HCT116 (cell line): ENCODE results near the gene CPSF2. TPM values are rescaled to one million over a fixed set of nuclear protein-coding genes. Genes with fewer than 3 reads are reported as not detected.

Experiments
- ATAC-seq: fragments of 200-7000 bp; cut with Tn5 transposase; 2 replicates; pipeline ENCODE4 v1.9.1; 2020; ENCODE audit warnings: mild to moderate bottlenecking, moderate library complexity
- BruUV-seq: library from RNA; stranded (reverse); fragments of 400-500 nt; replicated peaks from 2 replicates; lab custom pipeline; 2021; lab: Mats Ljungman, UMichigan
- CTCF ChIA-PET: fragments of 300-600 bp; sonication (Branson Sonifier 250); formaldehyde crosslinking; loops from one replicate; lab custom pipeline; 2021; ENCODE audit warnings: antibody characterized with exemption; lab: Charles Lee
- POLR2A ChIA-PET: fragments of 300-600, 350-600 bp; sonication (Branson Sonifier 250); formaldehyde crosslinking; loops from one replicate; lab custom pipeline; 2021; ENCODE audit warnings: antibody characterized with exemption; lab: Charles Lee
- RAD21 ChIA-PET, 2 experiments: fragments of 300-600 bp; sonication (Branson Sonifier 250); formaldehyde crosslinking; loops; one replicate each; lab custom pipeline; 2023; ENCODE audit warnings: low total read pairs in 2 of 2; ENCODE audit not compliant: uncharacterized antibody in 2 of 2, unreplicated experiment in 2 of 2, low non-redundant PET in 1 of 2; lab: Charles Lee
- DNase-seq: peaks from one replicate; pipeline ENCODE4 v3.0.0-alpha.2; 2010; ENCODE audit warnings: low read depth, low spot score
- H2AFZ ChIP-seq: fragments of 200-600 bp; shearing (Covaris generic), sonication (generic); 2 replicates; pipeline ENCODE4 v1.6.1; 2017; ENCODE audit warnings: low read depth, mixed run types, mixed read lengths, antibody characterized with exemption, low read length; ENCODE audit not compliant: poor library complexity, severe bottlenecking
- H3K27ac ChIP-seq: 2 replicates; pipeline ENCODE4 v1.5.1; 2012; ENCODE audit warnings: low read depth, low read length
- H3K27me3 ChIP-seq: fragments of 200-600 bp; sonication (generic); 2 replicates; pipeline ENCODE4 v1.6.1; 2016; ENCODE audit warnings: mixed run types, low read length, mixed read lengths; ENCODE audit not compliant: insufficient read depth
- H3K36me3 ChIP-seq, 2 experiments: fragments of 200-500 bp in 1 of 2; fragments of 200-600 bp in 1 of 2; sonication (Bioruptor generic) in 1 of 2; sonication (generic) in 1 of 2; 2 replicates each; pipeline versions ENCODE4 v1.5.1 to v1.6.1; 2014 to 2016; ENCODE audit warnings: low read length in 2 of 2, inconsistent platforms in 1 of 2, mixed read lengths in 1 of 2, mixed run types in 1 of 2; ENCODE audit not compliant: insufficient read depth in 2 of 2, control insufficient read depth in 1 of 2
- H3K4me1 ChIP-seq, 2 experiments: fragments of 200-600 bp in 1 of 2; sonication (generic) in 1 of 2; 2 replicates each; pipeline versions ENCODE4 v1.5.1 to v1.6.1; 2012 to 2017; ENCODE audit warnings: low read length in 2 of 2, inconsistent platforms in 1 of 2, mild to moderate bottlenecking in 1 of 2, mixed read lengths in 1 of 2, mixed run types in 1 of 2, moderate library complexity in 1 of 2; ENCODE audit not compliant: insufficient read depth in 2 of 2, control insufficient read depth in 1 of 2
- H3K4me2 ChIP-seq: fragments of 200-600 bp; sonication (generic); 2 replicates; pipeline ENCODE4 v1.6.1; 2017; ENCODE audit warnings: mixed run types, low read length, mixed read lengths
- H3K4me3 ChIP-seq, 2 experiments: fragments of 200-600 bp in 1 of 2; sonication (generic) in 1 of 2; replicated peaks in 1 of 2; 2 replicates each; pipeline ENCODE4 v1.5.1; 2011 to 2016; ENCODE audit warnings: low read length in 2 of 2, control low read depth in 1 of 2, low read depth in 1 of 2, mild to moderate bottlenecking in 1 of 2, mixed read lengths in 1 of 2, mixed run types in 1 of 2
- H3K79me2 ChIP-seq: fragments of 200-600 bp; sonication (generic); 2 replicates; pipeline ENCODE4 v1.6.1; 2017; ENCODE audit warnings: mild to moderate bottlenecking, mixed run types, low read length, moderate library complexity, mixed read lengths; ENCODE audit not compliant: insufficient read depth
- H3K9ac ChIP-seq: fragments of 200-600 bp; sonication (generic); 2 replicates; pipeline ENCODE4 v1.6.1; 2016; ENCODE audit warnings: low read length, mixed read lengths
- H3K9me2 ChIP-seq: fragments of 200-600 bp; sonication (generic), shearing (Covaris generic); 2 replicates; pipeline ENCODE4 v1.6.1; 2017; ENCODE audit warnings: mixed run types, mild to moderate bottlenecking, moderate library complexity; ENCODE audit not compliant: insufficient read depth
- H3K9me3 ChIP-seq, 2 experiments: fragments of 200-500 bp in 1 of 2; fragments of 200-600 bp in 1 of 2; sonication (Bioruptor generic) in 1 of 2; sonication (generic) in 1 of 2; 2 replicates each; pipeline ENCODE4 v1.6.1; 2014 to 2017; ENCODE audit warnings: low read length in 2 of 2, mixed read lengths in 2 of 2, inconsistent platforms in 1 of 2, low read depth in 1 of 2, mild to moderate bottlenecking in 1 of 2, mixed run types in 1 of 2, moderate library complexity in 1 of 2; ENCODE audit not compliant: control insufficient read depth in 1 of 2, insufficient read depth in 1 of 2
- H4K20me1 ChIP-seq: fragments of 200-600 bp; sonication (generic), shearing (Covaris generic); 2 replicates; pipeline ENCODE4 v1.6.1; 2017; ENCODE audit warnings: mixed run types, mild to moderate bottlenecking, moderate library complexity; ENCODE audit not compliant: insufficient read depth
- ATF3 ChIP-seq: IDR thresholded peaks from 2 replicates; pipeline ENCODE4 v1.6.1; 2012
- CEBPB ChIP-seq: IDR thresholded peaks from 2 replicates; pipeline ENCODE4 v1.6.1; 2012; ENCODE audit warnings: low read depth
- EGR1 ChIP-seq: IDR thresholded peaks from 2 replicates; pipeline ENCODE4 v1.6.1; 2012; ENCODE audit warnings: low read depth
- ELF1 ChIP-seq: IDR thresholded peaks from 2 replicates; pipeline ENCODE4 v1.6.1; 2012; ENCODE audit warnings: low read depth, borderline replicate concordance
- EZH2 ChIP-seq: fragments of 200-600 bp; sonication (generic); IDR thresholded peaks from 2 replicates; pipeline ENCODE4 v1.6.1; 2017; ENCODE audit warnings: antibody characterized with exemption, mixed run types
- RAD21 ChIP-seq: IDR thresholded peaks from 2 replicates; pipeline ENCODE4 v1.6.1; 2012; ENCODE audit warnings: low read depth, mild to moderate bottlenecking
- SIN3A ChIP-seq: IDR thresholded peaks from 2 replicates; pipeline ENCODE4 v1.6.1; 2012; ENCODE audit warnings: low read depth
- SP1 ChIP-seq: IDR thresholded peaks from 2 replicates; pipeline ENCODE4 v1.6.1; 2012; ENCODE audit warnings: low read depth
- SRF ChIP-seq: IDR thresholded peaks from 2 replicates; pipeline ENCODE4 v1.6.1; 2012; ENCODE audit warnings: low read depth
- TCF7L2 ChIP-seq: IDR thresholded peaks from 2 replicates; pipeline ENCODE4 v1.7.0; 2011; ENCODE audit warnings: borderline replicate concordance, inconsistent platforms; ENCODE audit not compliant: insufficient read depth, insufficient read length; ENCODE audit errors: extremely low read depth
- YY1 ChIP-seq: IDR thresholded peaks from 2 replicates; pipeline ENCODE4 v1.6.1; 2011; ENCODE audit warnings: low read length, low read depth, moderate library complexity, mild to moderate bottlenecking; ENCODE audit not compliant: insufficient replicate concordance; ENCODE audit errors: extremely low read depth
- ZNF274 ChIP-seq: fragments of 200-500 bp; sonication (Bioruptor generic); IDR thresholded peaks from 2 replicates; pipeline ENCODE4 v1.6.1; 2014; ENCODE audit warnings: mild to moderate bottlenecking, low read depth, low read length, inconsistent platforms
- intact Hi-C: fragments of 100-400 bp; cut with micrococcal nuclease; formaldehyde crosslinking; loops from 2 replicates; pipeline ENCODE4 v1.10.0; 2022
- total RNA-seq: library from RNA; stranded (reverse); gene quantifications from one replicate; pipeline ENCODE4 v1.2.1, GENCODE V29; 2021; ENCODE audit not compliant: unreplicated experiment
- TF ChIP-seq, protein P1 (sequence below): IDR thresholded peaks from 2 replicates; pipeline ENCODE4 v1.6.1; 2012; ENCODE audit warnings: low read depth
- TF ChIP-seq, protein P2 (sequence below), 3 experiments: fragments of 200-600 bp in 1 of 3; sonication (generic) in 1 of 3; IDR thresholded peaks in 2 of 3; conservative IDR thresholded peaks in 1 of 3; 2 replicates each; pipeline ENCODE4 v1.5.1; 2012 to 2017; ENCODE audit warnings: low read depth in 2 of 3, low read length in 2 of 3, antibody characterized with exemption in 1 of 3, borderline replicate concordance in 1 of 3, control low read depth in 1 of 3, mild to moderate bottlenecking in 1 of 3, mixed read lengths in 1 of 3, mixed run types in 1 of 3, moderate library complexity in 1 of 3; ENCODE audit not compliant: insufficient read depth in 1 of 3
- TF ChIP-seq, protein P3 (sequence below): IDR thresholded peaks from 2 replicates; pipeline ENCODE4 v1.6.1; 2011; ENCODE audit warnings: mild to moderate bottlenecking, low read length, moderate library complexity; ENCODE audit not compliant: insufficient replicate concordance; ENCODE audit errors: extremely low read depth

CPSF2 gene
- total RNA-seq, 1 experiment from 2014 or later, result 77.0 TPM

- TF ChIP-seq, protein P1, sequence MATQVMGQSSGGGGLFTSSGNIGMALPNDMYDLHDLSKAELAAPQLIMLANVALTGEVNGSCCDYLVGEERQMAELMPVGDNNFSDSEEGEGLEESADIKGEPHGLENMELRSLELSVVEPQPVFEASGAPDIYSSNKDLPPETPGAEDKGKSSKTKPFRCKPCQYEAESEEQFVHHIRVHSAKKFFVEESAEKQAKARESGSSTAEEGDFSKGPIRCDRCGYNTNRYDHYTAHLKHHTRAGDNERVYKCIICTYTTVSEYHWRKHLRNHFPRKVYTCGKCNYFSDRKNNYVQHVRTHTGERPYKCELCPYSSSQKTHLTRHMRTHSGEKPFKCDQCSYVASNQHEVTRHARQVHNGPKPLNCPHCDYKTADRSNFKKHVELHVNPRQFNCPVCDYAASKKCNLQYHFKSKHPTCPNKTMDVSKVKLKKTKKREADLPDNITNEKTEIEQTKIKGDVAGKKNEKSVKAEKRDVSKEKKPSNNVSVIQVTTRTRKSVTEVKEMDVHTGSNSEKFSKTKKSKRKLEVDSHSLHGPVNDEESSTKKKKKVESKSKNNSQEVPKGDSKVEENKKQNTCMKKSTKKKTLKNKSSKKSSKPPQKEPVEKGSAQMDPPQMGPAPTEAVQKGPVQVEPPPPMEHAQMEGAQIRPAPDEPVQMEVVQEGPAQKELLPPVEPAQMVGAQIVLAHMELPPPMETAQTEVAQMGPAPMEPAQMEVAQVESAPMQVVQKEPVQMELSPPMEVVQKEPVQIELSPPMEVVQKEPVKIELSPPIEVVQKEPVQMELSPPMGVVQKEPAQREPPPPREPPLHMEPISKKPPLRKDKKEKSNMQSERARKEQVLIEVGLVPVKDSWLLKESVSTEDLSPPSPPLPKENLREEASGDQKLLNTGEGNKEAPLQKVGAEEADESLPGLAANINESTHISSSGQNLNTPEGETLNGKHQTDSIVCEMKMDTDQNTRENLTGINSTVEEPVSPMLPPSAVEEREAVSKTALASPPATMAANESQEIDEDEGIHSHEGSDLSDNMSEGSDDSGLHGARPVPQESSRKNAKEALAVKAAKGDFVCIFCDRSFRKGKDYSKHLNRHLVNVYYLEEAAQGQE, result no peak
- no peak for TF ChIP-seq EGR1
- no peak for TF ChIP-seq ELF1
- TF ChIP-seq ZNF274, result no peak
Observed at GRCh38 chr14:92207928-92208265, 86.1 kb downstream of the CPSF2 start (continued).

DNA sequence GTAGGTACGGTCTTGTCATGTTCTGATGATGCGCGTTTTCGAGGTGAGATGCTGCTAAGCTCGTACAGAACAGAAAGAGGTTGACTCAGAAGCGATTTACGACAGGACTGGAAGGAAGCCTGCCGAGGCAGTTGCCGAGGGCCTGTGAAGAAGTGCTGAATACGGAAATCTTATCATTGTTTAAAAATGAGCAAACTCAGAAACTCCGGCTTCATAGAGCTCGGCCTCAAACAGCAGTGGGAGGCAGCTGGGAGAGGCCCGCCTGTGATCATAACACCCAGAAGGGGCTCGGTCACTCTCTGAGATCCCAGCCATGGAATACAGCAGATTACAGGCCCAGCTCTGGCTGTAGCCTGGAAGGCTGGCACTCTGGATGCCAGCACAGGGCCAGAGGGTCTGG, 87.4 kb downstream of the CPSF2 start:
- ChIA-PET POLR2A (no interaction called here), RAD21 (no interaction called here), CTCF (no interaction called here)
- DNase-seq (no peak), ATAC-seq (no peak)
- Histone ChIP-seq H3K9me3 (no peaks in the 10 kb centered on the region), H3K27me3 (no peaks in the 10 kb centered on the region), H3K4me1 (no peaks in the 10 kb centered on the region), H3K79me2 (no peaks in the 10 kb centered on the region), H3K9ac (no peak overlapping the region), H3K27ac (no peak overlapping the region), H4K20me1 (no peaks in the 10 kb centered on the region), H3K9me2 (no peaks in the 10 kb centered on the region), H2AFZ (no peak overlapping the region), H3K4me2 (no peak overlapping the region), H3K36me3 (no peaks in the 10 kb centered on the region), H3K4me3 (no peak overlapping the region)
- no TSS peak for BruUV-seq
- intact Hi-C loops, result no loop called here
- TF ChIP-seq ATF3 (no peak), TCF7L2 (no peak), CEBPB (no peak), YY1 (no peak), SP1 (no peak), EGR1 (no peak), SRF (no peak), EZH2 (no peak), SIN3A (no peak), ZNF274 (no peak), RAD21 (no peak)
- TF ChIP-seq, protein P2, sequence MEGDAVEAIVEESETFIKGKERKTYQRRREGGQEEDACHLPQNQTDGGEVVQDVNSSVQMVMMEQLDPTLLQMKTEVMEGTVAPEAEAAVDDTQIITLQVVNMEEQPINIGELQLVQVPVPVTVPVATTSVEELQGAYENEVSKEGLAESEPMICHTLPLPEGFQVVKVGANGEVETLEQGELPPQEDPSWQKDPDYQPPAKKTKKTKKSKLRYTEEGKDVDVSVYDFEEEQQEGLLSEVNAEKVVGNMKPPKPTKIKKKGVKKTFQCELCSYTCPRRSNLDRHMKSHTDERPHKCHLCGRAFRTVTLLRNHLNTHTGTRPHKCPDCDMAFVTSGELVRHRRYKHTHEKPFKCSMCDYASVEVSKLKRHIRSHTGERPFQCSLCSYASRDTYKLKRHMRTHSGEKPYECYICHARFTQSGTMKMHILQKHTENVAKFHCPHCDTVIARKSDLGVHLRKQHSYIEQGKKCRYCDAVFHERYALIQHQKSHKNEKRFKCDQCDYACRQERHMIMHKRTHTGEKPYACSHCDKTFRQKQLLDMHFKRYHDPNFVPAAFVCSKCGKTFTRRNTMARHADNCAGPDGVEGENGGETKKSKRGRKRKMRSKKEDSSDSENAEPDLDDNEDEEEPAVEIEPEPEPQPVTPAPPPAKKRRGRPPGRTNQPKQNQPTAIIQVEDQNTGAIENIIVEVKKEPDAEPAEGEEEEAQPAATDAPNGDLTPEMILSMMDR (IDR thresholded peaks at IDR 0.05 in 2 of 3, conservative IDR thresholded peaks at IDR 0.05 in 1 of 3; ENCODE audit: borderline replicate concordance in 1 of 3, insufficient read depth in 1 of 3, low read depth in 2 of 3, low read length in 2 of 3), result no peak
- TF ChIP-seq, protein P3, sequence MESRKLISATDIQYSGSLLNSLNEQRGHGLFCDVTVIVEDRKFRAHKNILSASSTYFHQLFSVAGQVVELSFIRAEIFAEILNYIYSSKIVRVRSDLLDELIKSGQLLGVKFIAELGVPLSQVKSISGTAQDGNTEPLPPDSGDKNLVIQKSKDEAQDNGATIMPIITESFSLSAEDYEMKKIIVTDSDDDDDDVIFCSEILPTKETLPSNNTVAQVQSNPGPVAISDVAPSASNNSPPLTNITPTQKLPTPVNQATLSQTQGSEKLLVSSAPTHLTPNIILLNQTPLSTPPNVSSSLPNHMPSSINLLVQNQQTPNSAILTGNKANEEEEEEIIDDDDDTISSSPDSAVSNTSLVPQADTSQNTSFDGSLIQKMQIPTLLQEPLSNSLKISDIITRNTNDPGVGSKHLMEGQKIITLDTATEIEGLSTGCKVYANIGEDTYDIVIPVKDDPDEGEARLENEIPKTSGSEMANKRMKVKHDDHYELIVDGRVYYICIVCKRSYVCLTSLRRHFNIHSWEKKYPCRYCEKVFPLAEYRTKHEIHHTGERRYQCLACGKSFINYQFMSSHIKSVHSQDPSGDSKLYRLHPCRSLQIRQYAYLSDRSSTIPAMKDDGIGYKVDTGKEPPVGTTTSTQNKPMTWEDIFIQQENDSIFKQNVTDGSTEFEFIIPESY, result no peak
